Smooth muscle cell (in vitro differentiated cells): ENCODE measurements around the gene PPP3CA. TPM values are rescaled to one million over a fixed set of nuclear protein-coding genes. Genes with fewer than 3 reads are reported as not detected.
A peak's percentile ranks its signal among the peaks of the same experiment; 100 is the strongest.

Experiments
- DNase-seq: peaks from one replicate; lab custom pipeline; 2025; ENCODE audit not compliant: unreplicated experiment; lab: John Stamatoyannopoulos, UW
- H2AFZ ChIP-seq: fragments of 200-600 bp; sonication (generic); 2 replicates; pipeline ENCODE4 v1.6.0; 2016; ENCODE audit warnings: antibody characterized with exemption, low read depth, mild to moderate bottlenecking
- H3F3A ChIP-seq: fragments of 200-600 bp; sonication (generic); 2 replicates; pipeline ENCODE4 v1.6.0; 2017; ENCODE audit warnings: antibody characterized with exemption, low read depth
- H3K27ac ChIP-seq: fragments of 200-600 bp; sonication (generic); 2 replicates; pipeline ENCODE4 v1.5.1; 2016; ENCODE audit warnings: low read depth, mild to moderate bottlenecking
- H3K27me3 ChIP-seq: fragments of 200-600 bp; sonication (generic); 2 replicates; pipeline ENCODE4 v1.6.1; 2016; ENCODE audit warnings: low read depth, mild to moderate bottlenecking
- H3K36me3 ChIP-seq: fragments of 200-600 bp; sonication (generic); 2 replicates; pipeline ENCODE4 v1.5.1; 2016; ENCODE audit warnings: low read depth
- H3K4me1 ChIP-seq: fragments of 200-600 bp; sonication (generic); 2 replicates; pipeline ENCODE4 v1.5.1; 2016; ENCODE audit warnings: low read depth
- H3K4me2 ChIP-seq: fragments of 200-600 bp; sonication (generic); 2 replicates; pipeline ENCODE4 v1.6.0; 2016; ENCODE audit warnings: mild to moderate bottlenecking
- H3K4me3 ChIP-seq: fragments of 200-600 bp; sonication (generic); 2 replicates; pipeline ENCODE4 v1.5.1; 2016; ENCODE audit warnings: mild to moderate bottlenecking
- H3K79me2 ChIP-seq: fragments of 200-600 bp; sonication (generic); 2 replicates; pipeline ENCODE4 v1.6.0; 2016; ENCODE audit warnings: low read depth, mild to moderate bottlenecking
- H3K9ac ChIP-seq: fragments of 200-600 bp; sonication (generic); 2 replicates; pipeline ENCODE4 v1.6.0; 2016; ENCODE audit warnings: low read depth
- H3K9me3 ChIP-seq: fragments of 200-600 bp; sonication (generic); replicated peaks from 2 replicates; pipeline ENCODE4 v1.5.1; 2016; ENCODE audit warnings: low read depth
- H4K20me1 ChIP-seq: fragments of 200-600 bp; sonication (generic); 2 replicates; pipeline ENCODE4 v1.6.0; 2016; ENCODE audit warnings: low read depth
- CTCF ChIP-seq: fragments of 200-600 bp; sonication (generic); IDR thresholded peaks from 2 replicates; pipeline ENCODE4 v1.5.1; 2017; ENCODE audit warnings: borderline replicate concordance, mild to moderate bottlenecking, antibody characterized with exemption; ENCODE audit not compliant: insufficient read depth, poor library complexity, severe bottlenecking
- WGBS: methylation state at CpG from one replicate; pipeline ENCODE4 v1.1.7; 2016; ENCODE audit warnings: low lambda C conversion rate; 5-methylcytosine and 5-hydroxymethylcytosine counted together
- polyA plus RNA-seq: library from polyadenylated mRNA; unstranded; fragments of >200 nt; fragmentation: Nextera tagmentation; extraction: Ambion mirVana; gene quantifications from 2 replicates; pipeline ENCODE4 v1.2.1, GENCODE V29; 2016
- total RNA-seq: library from RNA; depleted of rRNA; stranded (reverse); fragments of >200 nt; gene quantifications from 2 replicates; pipeline ENCODE4 v1.2.3, GENCODE V29; 2014

Gene PPP3CA
- total and polyA plus RNA-seq, 2 experiments from 2014 or later = 16.2 to 96.1 TPM

- no peak overlapping the region for H3K4me3 ChIP-seq
- H3K9ac ChIP-seq = peak overlapping the region; percentile 12
- DNase-seq = no peak
- H3K9me3 ChIP-seq = peaks cover 6% of the 10 kb centered on the region
- no peaks in the 10 kb centered on the region for H3F3A ChIP-seq
- TF ChIP-seq CTCF = no peak
- H3K4me1 ChIP-seq = no peaks in the 10 kb centered on the region
- H3K4me2 ChIP-seq = peak overlapping the region; percentile 33
- H3K79me2 ChIP-seq = no peaks in the 10 kb centered on the region
- 0% methylated on average over 1 of the region's 1 CpG for WGBS
- no peak overlapping the region for H2AFZ ChIP-seq
- H4K20me1 ChIP-seq = no peaks in the 10 kb centered on the region
- no peaks in the 10 kb centered on the region for H3K36me3 ChIP-seq
- peak overlapping the region; percentile 92 for H3K27ac ChIP-seq
- no peaks in the 10 kb centered on the region for H3K27me3 ChIP-seq
Observed at GRCh38 chr4:101367201-101367600, 19.9 kb upstream of the PPP3CA start.

DNA sequence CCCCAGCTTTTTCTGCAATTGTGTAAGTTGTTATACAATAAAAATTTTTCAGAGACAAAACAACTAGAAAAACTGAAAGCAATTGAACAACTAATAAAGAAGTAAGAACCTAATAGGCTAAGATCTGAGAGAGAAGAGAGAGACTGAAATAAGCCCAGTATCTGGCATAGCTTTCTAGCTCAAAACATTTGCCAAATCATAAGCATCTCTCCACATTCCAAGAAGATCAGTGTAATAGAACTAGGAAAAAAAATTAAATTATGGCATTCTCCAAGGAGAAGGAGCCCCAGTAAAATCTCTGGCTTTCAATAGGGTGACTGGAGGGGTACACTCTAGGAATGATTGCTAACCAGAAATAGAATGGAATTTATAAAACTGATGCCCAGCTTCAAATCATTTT, 19.0 kb upstream of the PPP3CA start:
- Histone ChIP-seq H3K9ac (no peak overlapping the region), H3K4me2 (peak overlapping the region; percentile 27)

DNA sequence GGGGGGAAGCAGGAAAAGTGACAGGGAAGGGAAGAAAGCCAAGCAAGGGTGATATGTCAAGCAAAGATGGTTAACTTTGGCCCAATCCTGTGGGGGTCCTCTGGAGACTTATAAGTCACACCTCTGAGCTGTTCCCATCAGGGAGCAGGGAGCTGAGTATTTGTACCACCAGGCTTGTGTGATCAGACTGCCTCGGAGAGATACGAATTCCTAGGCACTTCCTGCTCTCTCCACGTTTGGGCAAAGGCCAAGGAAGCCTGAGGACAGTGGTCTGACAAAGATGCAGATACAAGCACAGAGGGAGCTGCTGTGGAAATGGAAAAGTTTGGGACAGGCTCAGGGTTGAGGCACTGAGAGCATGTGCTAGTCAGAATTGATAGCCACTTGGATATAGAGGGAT, 10.4 kb upstream of the PPP3CA start:
- H3K36me3 ChIP-seq = no peaks in the 10 kb centered on the region
- DNase-seq = no peak
- H3K9ac ChIP-seq = no peak overlapping the region
- peaks cover 9% of the 10 kb centered on the region for H3F3A ChIP-seq
- no peaks in the 10 kb centered on the region for H3K27me3 ChIP-seq
- peak overlapping the region; percentile 94 for H3K27ac ChIP-seq
- no peaks in the 10 kb centered on the region for H3K79me2 ChIP-seq
- TF ChIP-seq CTCF = no peak
- 51% methylated on average over 3 of the region's 3 CpGs for WGBS
- no peaks in the 10 kb centered on the region for H4K20me1 ChIP-seq
- no peaks in the 10 kb centered on the region for H3K9me3 ChIP-seq
- H3K4me2 ChIP-seq = peak overlapping the region; percentile 34
- H2AFZ ChIP-seq = no peak overlapping the region
- H3K4me1 ChIP-seq = no peaks in the 10 kb centered on the region
- H3K4me3 ChIP-seq = no peak overlapping the region

More for the DNA sequence above, 19.0 kb upstream of the PPP3CA start:
- Histone ChIP-seq H3K79me2 (no peaks in the 10 kb centered on the region), H3K9me3 (peaks cover 6% of the 10 kb centered on the region), H3F3A (no peaks in the 10 kb centered on the region), H3K27me3 (no peaks in the 10 kb centered on the region), H2AFZ (no peak overlapping the region), H3K27ac (peak overlapping the region; percentile 92), H3K4me3 (no peak overlapping the region), H4K20me1 (no peaks in the 10 kb centered on the region), H3K36me3 (no peaks in the 10 kb centered on the region), H3K4me1 (no peaks in the 10 kb centered on the region)
- TF ChIP-seq CTCF = no peak
- no peak for DNase-seq

DNA sequence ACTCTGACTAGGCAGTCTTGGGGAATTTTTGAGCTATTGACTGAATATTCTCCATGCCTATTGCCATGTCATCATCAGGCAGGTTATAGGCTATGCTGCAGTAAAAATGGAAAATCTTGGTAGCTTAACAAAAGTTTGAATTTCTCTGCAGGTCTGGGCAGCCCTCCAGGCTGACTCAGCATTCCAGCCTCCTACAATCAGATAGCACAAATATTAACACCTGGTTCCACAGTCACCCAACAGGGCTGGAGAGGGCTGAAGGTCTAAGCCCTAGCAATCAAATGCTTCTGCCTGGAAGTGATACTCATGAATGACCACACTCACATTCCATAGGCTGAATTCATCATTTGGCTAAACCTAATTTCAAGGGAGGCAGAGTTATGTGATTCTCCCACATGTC, 9.6 kb upstream of the PPP3CA start:
- no peaks in the 10 kb centered on the region for H3K36me3 ChIP-seq
- no peaks in the 10 kb centered on the region for H3K9me3 ChIP-seq
- H2AFZ ChIP-seq = no peak overlapping the region
- peak overlapping the region; percentile 77 for H3K4me2 ChIP-seq
- H3K79me2 ChIP-seq = no peaks in the 10 kb centered on the region
- no peak for DNase-seq
- H3K27ac ChIP-seq = peak overlapping the region; percentile 94
- no peak for TF ChIP-seq CTCF
- H3K9ac ChIP-seq = peak overlapping the region; percentile 77
- no peaks in the 10 kb centered on the region for H3K4me1 ChIP-seq
- H3K27me3 ChIP-seq = no peaks in the 10 kb centered on the region
- no peak overlapping the region for H3K4me3 ChIP-seq
- H4K20me1 ChIP-seq = no peaks in the 10 kb centered on the region
- peaks cover 9% of the 10 kb centered on the region for H3F3A ChIP-seq
